ENCODE data around the gene MMD. TPM values are rescaled to one million over a fixed set of nuclear protein-coding genes. Genes with fewer than 3 reads are reported as not detected.

The MMD gene
- total and polyA plus RNA-seq, 11 donors = 8.2 to 25.0 (median 12.4) TPM

DNA sequence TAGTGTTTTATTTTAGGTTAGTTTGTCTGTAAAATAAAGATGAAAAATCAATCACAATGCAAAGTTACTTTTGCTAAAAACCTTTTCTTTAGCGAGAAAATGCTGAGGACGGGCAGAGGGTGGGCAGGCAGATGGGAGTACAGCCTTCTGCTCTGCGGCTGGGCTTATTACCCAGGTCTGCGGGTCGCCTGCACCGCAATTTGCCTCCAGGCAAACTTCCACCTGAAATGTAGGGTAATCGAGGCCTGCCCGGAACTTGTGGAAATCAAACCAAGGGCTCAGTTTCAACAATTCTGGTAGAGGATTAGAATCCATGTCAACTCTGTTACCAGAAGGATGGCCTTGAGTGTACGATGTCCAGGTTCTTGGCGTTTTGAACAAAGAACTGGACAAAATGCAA is 22.3 kb upstream of the MMD start:
- WGBS, 4 donors = 94 to 96% (median 95%) methylated on average over 10 of the region's 10 CpGs
- H3K9me3 ChIP-seq = no peaks in the 10 kb centered on the region
- H3K27ac ChIP-seq = peak overlapping the region in 1 of 12 donors; percentile 88
- TF ChIP-seq CTCF (IDR thresholded peaks at IDR 0.05) (no peak), POLR2A (IDR thresholded peaks at IDR 0.05) (no peak)
- intact Hi-C loops (cut with DNase I) = loop anchor here in 1 of 10 donors (10.0 kb wide), 1 partner anchor 871 kb away; no protein-coding TSS in a partner anchor
- DNase-seq (no peak), ATAC-seq (no peak)
- H3K4me3 ChIP-seq = no peak overlapping the region
- peaks cover 0 to 13% (median 0%) of the 10 kb centered on the region in 12 donors for H3K4me1 ChIP-seq
- no peaks in the 10 kb centered on the region for H3K36me3 ChIP-seq
- H3K27me3 ChIP-seq = no peaks in the 10 kb centered on the region

GRCh38 chr17:55442953-55443683 is 21.5 kb upstream of the MMD start:
- Histone ChIP-seq H3K27me3 (no peaks in the 10 kb centered on the region), H3K27ac (peak overlapping the region in 1 of 12 donors; percentile 88), H3K9me3 (no peaks in the 10 kb centered on the region), H3K36me3 (no peaks in the 10 kb centered on the region), H3K4me1 (peaks cover 0 to 13% (median 0%) of the 10 kb centered on the region in 12 donors), H3K4me3 (no peak overlapping the region)
- DNase-seq (no peak), ATAC-seq (no peak)
- 86 to 90% (median 87%) methylated on average over 6 of the region's 6 CpGs for WGBS, 4 donors
- TF ChIP-seq POLR2A (IDR thresholded peaks at IDR 0.05) (no peak), CTCF (IDR thresholded peaks at IDR 0.05) (no peak)
- intact Hi-C loops (cut with DNase I) = loop anchor here in 1 of 10 donors (10.0 kb wide), 1 partner anchor 872 kb away; no protein-coding TSS in a partner anchor

GRCh38 chr17:55442462-55442861 is 20.8 kb upstream of the MMD start:
- no peak overlapping the region for H3K4me3 ChIP-seq
- peak in 2 of 4 donors; percentile 53 to 73 for ATAC-seq
- no peaks in the 10 kb centered on the region for H3K36me3 ChIP-seq
- intact Hi-C loops (cut with DNase I) = loop anchor here in 1 of 10 donors (10.0 kb wide), 1 partner anchor 872 kb away; no protein-coding TSS in a partner anchor
- no peaks in the 10 kb centered on the region for H3K9me3 ChIP-seq
- peak overlapping the region in 1 of 12 donors; percentile 88 for H3K27ac ChIP-seq
- no peaks in the 10 kb centered on the region for H3K27me3 ChIP-seq
- WGBS, 4 donors = 36 to 56% (median 41%) methylated on average over 5 of the region's 5 CpGs
- no peak for DNase-seq
- TF ChIP-seq CTCF (IDR thresholded peaks at IDR 0.05) = no peak
- no peak for TF ChIP-seq POLR2A (IDR thresholded peaks at IDR 0.05)
- H3K4me1 ChIP-seq = peaks cover 0 to 18% (median 0%) of the 10 kb centered on the region in 12 donors

- no peaks in the 10 kb centered on the region for H3K9me3 ChIP-seq
- intact Hi-C loops (cut with DNase I) = loop anchor here in 1 of 10 donors (10.0 kb wide), 1 partner anchor 873 kb away; no protein-coding TSS in a partner anchor
- no peak for ATAC-seq
Observed at GRCh38 chr17:55441544-55441943, 19.9 kb upstream of the MMD start.

More at GRCh38 chr17:55441544-55441943, 19.9 kb upstream of the MMD start:
- Histone ChIP-seq H3K4me3 (no peak overlapping the region), H3K27me3 (no peaks in the 10 kb centered on the region), H3K36me3 (no peaks in the 10 kb centered on the region), H3K4me1 (peaks cover 0 to 23% (median 0%) of the 10 kb centered on the region in 12 donors), H3K27ac (peak overlapping the region in 1 of 12 donors; percentile 88)
- whole genome bisulfite sequencing, 4 donors = 72 to 79% (median 74%) methylated on average over 2 of the region's 2 CpGs
- TF ChIP-seq POLR2A (IDR thresholded peaks at IDR 0.05) (no peak), CTCF (IDR thresholded peaks at IDR 0.05) (no peak)
- no peak for DNase-seq

All from heart left ventricle (tissue), 16 donors.